PFSK-1 (cell line): ENCODE data around the gene CHAC1.

Experiments
- POLR2AphosphoS5 ChIP-seq: IDR thresholded peaks from 2 replicates; pipeline ENCODE4 v1.6.1; 2012; ENCODE audit warnings: low read depth, mild to moderate bottlenecking, control low read depth, low read length, moderate library complexity
- TAF1 ChIP-seq: IDR thresholded peaks from 2 replicates; pipeline ENCODE4 v1.6.1; 2012; ENCODE audit warnings: low read length, control low read depth, borderline replicate concordance; ENCODE audit not compliant: insufficient read depth

DNA sequence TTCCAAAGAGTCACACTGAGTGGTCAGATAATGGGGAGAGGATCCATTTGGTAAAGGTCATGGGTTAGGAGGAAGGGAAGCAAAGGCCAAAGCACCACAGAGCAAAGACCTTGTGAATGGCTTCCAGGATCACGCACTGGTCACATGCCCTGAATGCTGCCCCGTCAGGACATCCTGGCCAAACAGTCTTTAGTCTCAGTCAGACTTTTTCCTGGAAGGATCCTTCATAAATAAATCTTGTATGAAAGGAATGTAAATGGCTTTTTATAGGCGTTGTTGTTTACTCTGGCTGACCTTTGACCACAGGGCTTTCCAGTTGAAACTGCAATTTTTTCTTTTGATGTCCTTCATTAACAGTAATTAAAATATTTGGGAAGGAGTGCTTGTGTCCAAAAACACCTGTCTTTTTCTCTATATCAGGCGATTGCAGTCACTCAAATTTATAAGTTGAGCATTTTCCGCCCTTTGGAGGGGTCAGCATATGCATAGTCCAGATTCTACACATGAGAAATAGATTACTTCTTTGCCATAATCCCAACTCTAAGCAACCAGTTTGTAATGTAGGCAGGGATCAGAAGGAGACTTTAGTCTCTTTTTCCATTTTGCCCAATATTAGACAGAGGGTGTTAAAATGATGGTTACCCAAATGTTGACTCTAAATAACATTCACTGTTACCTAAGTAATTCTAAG is 48.4 kb downstream of the CHAC1 start:
- TF ChIP-seq POLR2AphosphoS5 (no peak), TAF1 (no peak)
